AG04449 (cell line): ENCODE measurements around the gene MYLK4.
"Not testable (repeated sequence)": the region's sequence is repeated elsewhere in the genome, so short reads cannot be mapped to it uniquely, and the experiment has no call there.

Experiments
- CTCF ChIA-PET: fragments of 350-600 bp; formaldehyde crosslinking; extraction: SDS; loops from one replicate; lab custom pipeline; 2021; ENCODE audit warnings: antibody characterized with exemption; lab: Yijun Ruan, JAX
- POLR2A ChIA-PET: fragments of 400-600, 350-600 bp; formaldehyde crosslinking; extraction: SDS; loops from one replicate; lab custom pipeline; 2020; ENCODE audit warnings: antibody characterized with exemption, inconsistent platforms; lab: Yijun Ruan, JAX
- DNase-seq: peaks from one replicate; pipeline ENCODE4 v3.0.0-alpha.2; 2010; ENCODE audit warnings: low read depth, low spot score
- H3K4me3 ChIP-seq: 2 replicates; pipeline ENCODE4 v1.5.1; 2011; ENCODE audit warnings: low read depth, mild to moderate bottlenecking, control low read depth, low read length
- TF ChIP-seq, protein P1 (sequence below): IDR thresholded peaks from one replicate; pipeline ENCODE4 v1.5.1; 2011; ENCODE audit warnings: mild to moderate bottlenecking, moderate library complexity, low read length, control low read depth, inconsistent platforms; ENCODE audit not compliant: insufficient read depth; ENCODE audit errors: missing control alignments

The MYLK4 gene

DNA sequence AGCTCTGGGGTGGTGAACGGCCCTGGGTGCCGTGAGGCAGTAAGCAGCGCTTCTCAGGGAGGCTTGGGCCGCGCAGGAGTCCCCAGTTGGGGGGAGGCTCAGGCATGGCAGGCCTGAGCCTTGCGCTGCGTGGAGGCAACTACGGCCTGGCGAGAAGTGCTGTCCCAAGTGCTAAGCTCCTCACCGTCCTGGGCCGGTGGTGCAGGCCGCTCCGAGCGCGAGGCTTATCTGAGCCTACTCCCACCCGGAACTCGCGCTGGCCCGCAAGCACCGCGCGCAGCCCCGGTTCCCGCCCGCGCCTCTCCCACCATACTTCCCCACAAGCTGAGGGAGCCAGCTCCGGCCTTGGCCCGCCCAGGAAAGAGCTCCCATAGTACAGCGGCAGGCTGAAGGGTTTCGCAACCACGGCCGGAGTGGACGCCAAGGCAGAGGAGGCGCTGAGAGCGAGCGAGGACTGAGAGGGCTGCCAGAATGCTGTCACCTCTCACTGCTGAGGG is 12.7 kb upstream of the MYLK4 start:
- H3K4me3 ChIP-seq: no peak overlapping the region
- POLR2A ChIA-PET: no interaction called here
- CTCF ChIA-PET: interaction anchor here (0.9 to 13.8 kb wide), 8 partner anchors 10 to 1240 kb away, joined by 3 to 189 read pairs (median 4); partner anchors contain the start of gene MYLK4
- TF ChIP-seq, protein P1, sequence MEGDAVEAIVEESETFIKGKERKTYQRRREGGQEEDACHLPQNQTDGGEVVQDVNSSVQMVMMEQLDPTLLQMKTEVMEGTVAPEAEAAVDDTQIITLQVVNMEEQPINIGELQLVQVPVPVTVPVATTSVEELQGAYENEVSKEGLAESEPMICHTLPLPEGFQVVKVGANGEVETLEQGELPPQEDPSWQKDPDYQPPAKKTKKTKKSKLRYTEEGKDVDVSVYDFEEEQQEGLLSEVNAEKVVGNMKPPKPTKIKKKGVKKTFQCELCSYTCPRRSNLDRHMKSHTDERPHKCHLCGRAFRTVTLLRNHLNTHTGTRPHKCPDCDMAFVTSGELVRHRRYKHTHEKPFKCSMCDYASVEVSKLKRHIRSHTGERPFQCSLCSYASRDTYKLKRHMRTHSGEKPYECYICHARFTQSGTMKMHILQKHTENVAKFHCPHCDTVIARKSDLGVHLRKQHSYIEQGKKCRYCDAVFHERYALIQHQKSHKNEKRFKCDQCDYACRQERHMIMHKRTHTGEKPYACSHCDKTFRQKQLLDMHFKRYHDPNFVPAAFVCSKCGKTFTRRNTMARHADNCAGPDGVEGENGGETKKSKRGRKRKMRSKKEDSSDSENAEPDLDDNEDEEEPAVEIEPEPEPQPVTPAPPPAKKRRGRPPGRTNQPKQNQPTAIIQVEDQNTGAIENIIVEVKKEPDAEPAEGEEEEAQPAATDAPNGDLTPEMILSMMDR: no peak
- DNase-seq: no peak

DNA sequence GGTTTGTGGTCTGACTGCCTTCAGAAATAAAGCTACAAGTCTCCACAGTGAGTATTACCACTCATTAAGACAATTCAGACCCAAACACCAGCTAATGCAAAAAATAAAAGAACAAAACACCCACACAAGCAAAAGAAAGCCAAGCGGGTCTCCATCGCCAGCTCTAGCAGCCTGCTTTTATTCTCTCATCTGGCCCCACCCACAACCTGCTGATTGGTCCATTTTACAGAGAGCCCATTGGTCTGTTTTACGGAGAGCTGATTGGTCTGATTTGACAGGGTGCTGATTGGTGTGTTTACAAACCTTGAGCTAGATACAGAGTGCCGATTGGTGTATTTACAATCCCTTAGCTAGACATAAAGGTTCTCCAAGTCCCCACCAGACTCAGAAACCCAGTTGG is 12.1 kb upstream of the MYLK4 start:
- POLR2A ChIA-PET, H3K4me3 ChIP-seq, DNase-seq: not testable (repeated sequence)
- CTCF ChIA-PET: interaction anchor here (0.9 to 13.8 kb wide), 6 partner anchors 10 to 1239 kb away, joined by 3 to 189 read pairs (median 4); partner anchors contain the start of gene MYLK4

DNA sequence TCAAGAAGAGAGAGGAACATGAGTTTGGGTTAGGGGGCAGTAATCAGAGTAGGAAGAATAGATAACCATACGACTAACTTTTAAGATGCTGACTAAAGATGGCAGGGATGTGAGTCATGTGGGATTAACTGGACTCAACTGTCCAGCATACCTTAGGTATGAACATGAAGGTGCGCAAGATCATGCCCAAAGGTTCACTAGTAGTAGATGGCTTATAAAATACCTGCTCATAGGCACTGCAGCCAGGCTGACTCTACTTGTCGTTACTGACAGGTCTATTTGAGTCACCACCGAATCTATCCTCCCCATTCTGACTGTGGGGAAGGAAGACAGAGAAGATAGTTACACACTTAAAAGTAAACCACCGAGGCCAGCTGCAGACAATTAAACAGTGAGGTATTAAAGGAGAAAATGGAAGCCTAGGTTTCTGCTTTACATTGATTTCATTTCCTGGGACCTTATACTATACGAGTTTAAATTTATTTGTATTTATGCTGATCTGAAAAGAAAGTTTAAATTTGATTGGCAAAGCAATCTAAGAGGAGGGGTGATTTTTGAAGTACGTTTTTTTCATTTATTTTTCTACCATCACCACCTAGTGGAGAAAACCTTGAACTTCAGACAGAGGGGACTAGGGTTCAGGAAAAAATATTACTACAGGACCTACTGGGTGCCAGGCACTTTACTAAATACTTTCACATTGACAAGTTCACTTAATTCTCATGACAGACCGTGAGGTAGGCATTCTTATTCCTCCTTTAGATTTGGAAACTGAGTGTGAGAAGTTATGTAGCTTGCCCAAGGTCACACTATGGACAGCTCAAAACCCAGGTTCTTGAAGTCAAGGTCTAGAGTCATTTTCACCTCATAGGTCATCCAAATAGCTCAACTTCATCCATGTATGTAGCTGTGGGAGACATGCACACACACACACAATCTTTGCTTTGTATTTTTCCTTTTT is 10.4 kb upstream of the MYLK4 start:
- POLR2A ChIA-PET: no interaction called here
- CTCF ChIA-PET: interaction anchor here (0.7 to 13.8 kb wide), 4 partner anchors 8 to 30 kb away, joined by 3 to 189 read pairs (median 6); partner anchors contain the start of gene MYLK4
- H3K4me3 ChIP-seq: no peak overlapping the region
- DNase-seq: no peak
- TF ChIP-seq, protein P1: no peak

DNA sequence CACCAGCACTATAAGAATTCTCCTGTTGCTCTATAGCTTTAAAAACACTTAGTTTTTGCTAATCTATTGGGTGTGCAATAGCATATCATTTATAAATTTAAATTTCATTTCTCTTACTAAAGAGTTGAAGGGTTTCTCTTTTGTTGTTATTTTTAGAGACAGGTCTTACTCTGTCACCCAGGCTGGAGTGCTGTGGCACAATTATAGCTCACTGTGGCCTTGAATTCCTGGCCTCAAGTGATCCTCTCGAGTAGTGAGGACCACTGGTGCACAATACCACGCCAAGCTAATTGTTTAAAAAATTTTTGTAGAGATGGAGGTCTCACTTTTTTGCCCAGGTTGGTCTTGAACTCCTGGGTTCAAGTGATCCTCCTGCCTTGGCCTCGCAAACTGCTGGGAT is 8.3 kb upstream of the MYLK4 start:
- TF ChIP-seq, protein P1: no peak
- POLR2A ChIA-PET: no interaction called here
- CTCF ChIA-PET: interaction anchor here (1.1 to 13.8 kb wide), 5 partner anchors 6 to 1162 kb away, joined by 3 to 189 read pairs (median 8); partner anchors contain the start of gene MYLK4
- DNase-seq: no peak
- no peak overlapping the region for H3K4me3 ChIP-seq

DNA sequence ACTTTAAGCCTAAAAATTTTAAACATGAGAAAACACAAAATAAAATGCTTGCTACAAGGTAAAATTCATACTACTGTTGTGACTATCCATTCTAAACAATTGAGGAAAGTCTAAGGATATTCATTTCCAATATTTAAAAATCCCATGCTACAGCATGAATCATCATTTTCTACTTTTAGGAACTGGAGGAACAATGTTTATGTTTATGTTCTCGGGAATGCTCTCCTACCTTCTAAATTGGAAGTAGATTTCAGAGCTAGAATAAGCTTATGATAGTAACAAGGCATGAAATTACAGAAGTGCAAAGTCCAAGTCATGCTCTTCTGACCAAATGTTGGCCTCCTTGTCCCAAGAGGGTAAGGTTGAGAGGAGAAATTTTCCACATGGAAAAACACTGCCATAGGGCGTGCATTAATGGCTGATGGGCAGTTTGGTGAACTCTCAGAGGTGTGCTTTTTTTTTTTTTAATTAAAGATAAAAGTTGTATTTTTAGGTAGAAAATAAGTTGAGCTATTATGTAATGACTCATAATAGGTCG is 6.0 kb upstream of the MYLK4 start:
- ChIA-PET CTCF (interaction anchor here (1.0 to 10.7 kb wide), 7 partner anchors 8 to 1161 kb away, joined by 3 to 189 read pairs (median 6); partner anchors contain the start of gene WRNIP1), POLR2A (no interaction called here)
- TF ChIP-seq, protein P1: no peak
- H3K4me3 ChIP-seq: no peak overlapping the region
- DNase-seq: no peak

DNA sequence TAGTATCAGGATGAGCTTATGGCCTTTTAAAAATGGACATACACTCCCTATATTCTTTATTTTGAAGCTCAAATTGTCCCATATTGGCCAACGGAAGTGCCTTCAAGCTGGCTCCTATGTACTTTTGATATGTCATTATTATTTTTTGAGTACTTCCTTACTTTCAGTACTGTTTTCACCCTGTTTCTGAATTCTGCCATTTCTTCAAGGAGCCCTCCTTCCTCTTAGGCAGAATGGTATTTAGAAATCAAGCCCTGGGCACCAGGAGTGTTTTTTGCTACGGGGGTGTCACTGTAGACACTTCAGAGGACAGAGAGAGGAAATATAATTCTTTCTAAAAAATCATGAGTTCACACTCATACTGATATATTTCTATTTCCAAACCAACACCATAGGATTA is 5.5 kb upstream of the MYLK4 start:
- CTCF ChIA-PET: interaction anchor here (1.0 to 10.7 kb wide), 6 partner anchors 8 to 1160 kb away, joined by 3 to 189 read pairs (median 6); partner anchors contain the start of gene WRNIP1
- no peak for DNase-seq
- POLR2A ChIA-PET: no interaction called here
- TF ChIP-seq, protein P1: no peak
- no peak overlapping the region for H3K4me3 ChIP-seq
